ENCODE measurements around the gene FIGNL1.

The FIGNL1 gene

GRCh38 chr7:50427518-50427917 lies 22.6 kb downstream of the FIGNL1 start:
- DNase-seq (ENCODE audit: low read depth), result no peak

GRCh38 chr7:50426280-50427045 lies 23.7 kb downstream of the FIGNL1 start:
- no peak for DNase-seq (ENCODE audit: low read depth)

GRCh38 chr7:50425318-50425717 lies 24.8 kb downstream of the FIGNL1 start:
- no peak for DNase-seq (ENCODE audit: low read depth)

GRCh38 chr7:50423860-50424259 lies 26.3 kb downstream of the FIGNL1 start:
- DNase-seq (ENCODE audit: low read depth), result no peak

GRCh38 chr7:50422858-50423257 lies 27.3 kb downstream of the FIGNL1 start:
- no peak for DNase-seq (ENCODE audit: low read depth)

- DNase-seq (ENCODE audit: low read depth), result no peak
Measured at GRCh38 chr7:50421043-50421442, 29.1 kb downstream of the FIGNL1 start.

- no peak for DNase-seq (ENCODE audit: low read depth)
Measured at GRCh38 chr7:50418526-50419290, 31.4 kb downstream of the FIGNL1 start.

GRCh38 chr7:50418086-50418515 lies 32.0 kb downstream of the FIGNL1 start:
- peak; percentile 50 for DNase-seq (ENCODE audit: low read depth)

GRCh38 chr7:50416527-50417182 lies 33.5 kb downstream of the FIGNL1 start:
- DNase-seq (ENCODE audit: low read depth), result no peak

- no peak for DNase-seq (ENCODE audit: low read depth)
Measured at GRCh38 chr7:50415844-50416364, 34.2 kb downstream of the FIGNL1 start.

GRCh38 chr7:50413561-50413960 lies 36.6 kb downstream of the FIGNL1 start:
- no peak for DNase-seq (ENCODE audit: low read depth)

GRCh38 chr7:50412973-50413372 lies 37.2 kb downstream of the FIGNL1 start:
- DNase-seq (ENCODE audit: low read depth), result no peak

- no peak for DNase-seq (ENCODE audit: low read depth)
Measured at GRCh38 chr7:50411332-50411731, 38.8 kb downstream of the FIGNL1 start.

- DNase-seq (ENCODE audit: low read depth), result no peak
Measured at GRCh38 chr7:50409856-50410745, 40.0 kb downstream of the FIGNL1 start.

GRCh38 chr7:50406935-50407334 lies 43.2 kb downstream of the FIGNL1 start:
- no peak for DNase-seq (ENCODE audit: low read depth)

GRCh38 chr7:50405221-50405620 lies 44.9 kb downstream of the FIGNL1 start:
- no peak for DNase-seq (ENCODE audit: low read depth)

- DNase-seq (ENCODE audit: low read depth), result no peak
Measured at GRCh38 chr7:50404392-50404791, 45.8 kb downstream of the FIGNL1 start.

- no peak for DNase-seq (ENCODE audit: low read depth)
Measured at GRCh38 chr7:50400114-50400513, 50.0 kb downstream of the FIGNL1 start.

GRCh38 chr7:50399635-50400034 lies 50.5 kb downstream of the FIGNL1 start:
- no peak for DNase-seq (ENCODE audit: low read depth)

- no peak for DNase-seq (ENCODE audit: low read depth)
Measured at GRCh38 chr7:50399206-50399605, 50.9 kb downstream of the FIGNL1 start.

- no peak for DNase-seq (ENCODE audit: low read depth)
Measured at GRCh38 chr7:50397971-50398324, 52.2 kb downstream of the FIGNL1 start.
